HG03342 (cell line): Measurements from ENCODE around the gene KLHL18.
"Not testable (repeated sequence)": the region's sequence is repeated elsewhere in the genome, so short reads cannot be mapped to it uniquely, and the experiment has no call there.

Experiments used
- ATAC-seq: cut with Tn5 transposase; IDR thresholded peaks from one replicate; pipeline ENCODE4 v1.9.1; 2021; ENCODE audit warnings: mild to moderate bottlenecking, moderate library complexity; ENCODE audit not compliant: unreplicated experiment

KLHL18 gene

GRCh38 chr3:47356201-47356600 lies 73.5 kb downstream of the KLHL18 start:
- no peak for ATAC-seq

- no peak for ATAC-seq
These were observed 76.6 kb downstream of the KLHL18 start for GRCh38 chr3:47359323-47359722.

GRCh38 chr3:47360110-47360517 lies 77.4 kb downstream of the KLHL18 start:
- ATAC-seq: not testable (repeated sequence)

- ATAC-seq: no peak
These were observed 80.0 kb downstream of the KLHL18 start for GRCh38 chr3:47362701-47363100.

GRCh38 chr3:47365213-47366153 lies 82.7 kb downstream of the KLHL18 start:
- ATAC-seq: no peak

- ATAC-seq: no peak
These were observed 84.1 kb downstream of the KLHL18 start for GRCh38 chr3:47366833-47367232.

- no peak for ATAC-seq
These were observed 84.9 kb downstream of the KLHL18 start for GRCh38 chr3:47367631-47368030.

- not testable (repeated sequence) for ATAC-seq
These were observed 87.3 kb downstream of the KLHL18 start for GRCh38 chr3:47370020-47370419.

GRCh38 chr3:47370887-47371697 lies 88.3 kb downstream of the KLHL18 start:
- no peak for ATAC-seq

GRCh38 chr3:47374587-47374986 lies 91.8 kb downstream of the KLHL18 start:
- no peak for ATAC-seq

- ATAC-seq: no peak
These were observed 93.6 kb downstream of the KLHL18 start for GRCh38 chr3:47376393-47376792.

GRCh38 chr3:47377186-47377585 lies 94.4 kb downstream of the KLHL18 start:
- ATAC-seq: no peak

- ATAC-seq: no peak
These were observed 96.1 kb downstream of the KLHL18 start for GRCh38 chr3:47378869-47379268.

- no peak for ATAC-seq
These were observed 96.7 kb downstream of the KLHL18 start for GRCh38 chr3:47379411-47379899.

GRCh38 chr3:47380026-47380600 lies 97.4 kb downstream of the KLHL18 start:
- ATAC-seq: no peak

- ATAC-seq: peak; percentile 69
These were observed 98.0 kb downstream of the KLHL18 start, which contains the start of gene PTPN23 for GRCh38 chr3:47380601-47381316. Gene PTPN23 (plus strand): TSS chr3:47381021. CDS start chr3:47381097, 76 bp downstream.

- ATAC-seq: peak; percentile 57
These were observed 98.8 kb downstream of the KLHL18 start for GRCh38 chr3:47381317-47382157.

GRCh38 chr3:47384425-47384824 lies 101.7 kb downstream of the KLHL18 start:
- ATAC-seq: no peak

GRCh38 chr3:47385007-47385406 lies 102.3 kb downstream of the KLHL18 start:
- no peak for ATAC-seq

GRCh38 chr3:47385796-47386195 lies 103.1 kb downstream of the KLHL18 start:
- no peak for ATAC-seq
